ENCODE data around the gene LRP2.
A peak's percentile ranks its signal among the peaks of the same experiment; 100 is the strongest.

LRP2 gene

GRCh38 chr2:169205176-169205575 lies 157.2 kb downstream of the LRP2 start:
- no peak overlapping the region for H3K27ac ChIP-seq (ENCODE audit: low read depth, low read length)
- peaks cover 46% of the 10 kb centered on the region for H3K27me3 ChIP-seq (ENCODE audit: insufficient read depth, low read length)
- no peaks in the 10 kb centered on the region for H3K4me1 ChIP-seq (ENCODE audit: control insufficient read depth, insufficient read depth, low read length, unreplicated experiment)
- H3K4me3 ChIP-seq (ENCODE audit: low read depth, low read length) = no peak overlapping the region
- H3K36me3 ChIP-seq (ENCODE audit: insufficient read depth, low read length) = no peaks in the 10 kb centered on the region
- H2AFZ ChIP-seq (ENCODE audit: low read length, unreplicated experiment) = no peak overlapping the region
- H3K79me2 ChIP-seq (ENCODE audit: control insufficient read depth, insufficient read depth, low read length, unreplicated experiment) = no peaks in the 10 kb centered on the region

GRCh38 chr2:169203952-169204351 lies 158.4 kb downstream of the LRP2 start:
- Histone ChIP-seq H3K79me2 (ENCODE audit: control insufficient read depth, insufficient read depth, low read length, unreplicated experiment) (no peaks in the 10 kb centered on the region), H3K27me3 (ENCODE audit: insufficient read depth, low read length) (peaks cover 47% of the 10 kb centered on the region), H3K4me3 (ENCODE audit: low read depth, low read length) (no peak overlapping the region), H2AFZ (ENCODE audit: low read length, unreplicated experiment) (no peak overlapping the region), H3K36me3 (ENCODE audit: insufficient read depth, low read length) (no peaks in the 10 kb centered on the region), H3K27ac (ENCODE audit: low read depth, low read length) (no peak overlapping the region), H3K4me1 (ENCODE audit: control insufficient read depth, insufficient read depth, low read length, unreplicated experiment) (no peaks in the 10 kb centered on the region)

GRCh38 chr2:169200756-169201155 lies 161.6 kb downstream of the LRP2 start:
- no peak overlapping the region for H2AFZ ChIP-seq (ENCODE audit: low read length, unreplicated experiment)
- no peak overlapping the region for H3K27ac ChIP-seq (ENCODE audit: low read depth, low read length)
- no peaks in the 10 kb centered on the region for H3K79me2 ChIP-seq (ENCODE audit: control insufficient read depth, insufficient read depth, low read length, unreplicated experiment)
- no peak overlapping the region for H3K4me3 ChIP-seq (ENCODE audit: low read depth, low read length)
- no peaks in the 10 kb centered on the region for H3K4me1 ChIP-seq (ENCODE audit: control insufficient read depth, insufficient read depth, low read length, unreplicated experiment)
- H3K36me3 ChIP-seq (ENCODE audit: insufficient read depth, low read length) = no peaks in the 10 kb centered on the region
- H3K27me3 ChIP-seq (ENCODE audit: insufficient read depth, low read length) = peaks cover 39% of the 10 kb centered on the region

GRCh38 chr2:169193618-169194017 lies 168.7 kb downstream of the LRP2 start:
- Histone ChIP-seq H2AFZ (ENCODE audit: low read length, unreplicated experiment) (no peak overlapping the region), H3K36me3 (ENCODE audit: insufficient read depth, low read length) (no peaks in the 10 kb centered on the region), H3K4me3 (ENCODE audit: low read depth, low read length) (no peak overlapping the region), H3K27ac (ENCODE audit: low read depth, low read length) (no peak overlapping the region), H3K27me3 (ENCODE audit: insufficient read depth, low read length) (peaks cover 29% of the 10 kb centered on the region), H3K79me2 (ENCODE audit: control insufficient read depth, insufficient read depth, low read length, unreplicated experiment) (no peaks in the 10 kb centered on the region), H3K4me1 (ENCODE audit: control insufficient read depth, insufficient read depth, low read length, unreplicated experiment) (no peaks in the 10 kb centered on the region)

GRCh38 chr2:169190197-169190775 lies 172.0 kb downstream of the LRP2 start:
- Histone ChIP-seq H3K79me2 (ENCODE audit: control insufficient read depth, insufficient read depth, low read length, unreplicated experiment) (no peaks in the 10 kb centered on the region), H3K4me1 (ENCODE audit: control insufficient read depth, insufficient read depth, low read length, unreplicated experiment) (no peaks in the 10 kb centered on the region), H3K4me3 (ENCODE audit: low read depth, low read length) (no peak overlapping the region), H3K27ac (ENCODE audit: low read depth, low read length) (no peak overlapping the region), H3K27me3 (ENCODE audit: insufficient read depth, low read length) (peaks cover 29% of the 10 kb centered on the region), H2AFZ (ENCODE audit: low read length, unreplicated experiment) (no peak overlapping the region), H3K36me3 (ENCODE audit: insufficient read depth, low read length) (no peaks in the 10 kb centered on the region)

GRCh38 chr2:169189132-169189531 lies 173.2 kb downstream of the LRP2 start:
- Histone ChIP-seq H3K79me2 (ENCODE audit: control insufficient read depth, insufficient read depth, low read length, unreplicated experiment) (no peaks in the 10 kb centered on the region), H3K4me1 (ENCODE audit: control insufficient read depth, insufficient read depth, low read length, unreplicated experiment) (peaks cover 4% of the 10 kb centered on the region), H2AFZ (ENCODE audit: low read length, unreplicated experiment) (no peak overlapping the region), H3K36me3 (ENCODE audit: insufficient read depth, low read length) (no peaks in the 10 kb centered on the region), H3K4me3 (ENCODE audit: low read depth, low read length) (no peak overlapping the region), H3K27ac (ENCODE audit: low read depth, low read length) (no peak overlapping the region), H3K27me3 (ENCODE audit: insufficient read depth, low read length) (peaks cover 29% of the 10 kb centered on the region)

- peaks cover 5% of the 10 kb centered on the region; the same call in 1 of the 2 replicates for H3K27me3 ChIP-seq (ENCODE audit: insufficient read depth, low read length)
- no peaks in the 10 kb centered on the region for H3K36me3 ChIP-seq (ENCODE audit: insufficient read depth, low read length)
- no peak overlapping the region for H3K4me3 ChIP-seq (ENCODE audit: low read depth, low read length)
- no peak overlapping the region for H2AFZ ChIP-seq (ENCODE audit: low read length, unreplicated experiment)
- peaks cover 12% of the 10 kb centered on the region for H3K4me1 ChIP-seq (ENCODE audit: control insufficient read depth, insufficient read depth, low read length, unreplicated experiment)
- no peak overlapping the region for H3K27ac ChIP-seq (ENCODE audit: low read depth, low read length)
- H3K79me2 ChIP-seq (ENCODE audit: control insufficient read depth, insufficient read depth, low read length, unreplicated experiment) = no peaks in the 10 kb centered on the region
These were observed 176.6 kb downstream of the LRP2 start for GRCh38 chr2:169185711-169186110.

- H3K4me1 ChIP-seq (ENCODE audit: control insufficient read depth, insufficient read depth, low read length, unreplicated experiment) = peaks cover 12% of the 10 kb centered on the region
- no peak overlapping the region for H2AFZ ChIP-seq (ENCODE audit: low read length, unreplicated experiment)
- H3K4me3 ChIP-seq (ENCODE audit: low read depth, low read length) = no peak overlapping the region
- peaks cover 3% of the 10 kb centered on the region; the same call in 1 of the 2 replicates for H3K27me3 ChIP-seq (ENCODE audit: insufficient read depth, low read length)
- no peaks in the 10 kb centered on the region for H3K79me2 ChIP-seq (ENCODE audit: control insufficient read depth, insufficient read depth, low read length, unreplicated experiment)
- H3K27ac ChIP-seq (ENCODE audit: low read depth, low read length) = peak overlapping the region; percentile 46; the same call in 1 of the 2 replicates
- no peaks in the 10 kb centered on the region for H3K36me3 ChIP-seq (ENCODE audit: insufficient read depth, low read length)
These were observed 178.3 kb downstream of the LRP2 start for GRCh38 chr2:169184074-169184473.

GRCh38 chr2:169182573-169182972 lies 179.8 kb downstream of the LRP2 start:
- H3K4me3 ChIP-seq (ENCODE audit: low read depth, low read length) = no peak overlapping the region
- H3K4me1 ChIP-seq (ENCODE audit: control insufficient read depth, insufficient read depth, low read length, unreplicated experiment) = peaks cover 12% of the 10 kb centered on the region

GRCh38 chr2:169178804-169179390 lies 183.4 kb downstream of the LRP2 start:
- Histone ChIP-seq H2AFZ (ENCODE audit: low read length, unreplicated experiment) (no peak overlapping the region), H3K27ac (ENCODE audit: low read depth, low read length) (no peak overlapping the region), H3K36me3 (ENCODE audit: insufficient read depth, low read length) (no peaks in the 10 kb centered on the region), H3K27me3 (ENCODE audit: insufficient read depth, low read length) (peaks cover 24% of the 10 kb centered on the region; the same call in 1 of the 2 replicates), H3K4me3 (ENCODE audit: low read depth, low read length) (no peak overlapping the region), H3K4me1 (ENCODE audit: control insufficient read depth, insufficient read depth, low read length, unreplicated experiment) (peaks cover 6% of the 10 kb centered on the region), H3K79me2 (ENCODE audit: control insufficient read depth, insufficient read depth, low read length, unreplicated experiment) (no peaks in the 10 kb centered on the region)

More at GRCh38 chr2:169182573-169182972, 179.8 kb downstream of the LRP2 start:
- Histone ChIP-seq H3K36me3 (ENCODE audit: insufficient read depth, low read length) (no peaks in the 10 kb centered on the region), H3K27ac (ENCODE audit: low read depth, low read length) (no peak overlapping the region), H2AFZ (ENCODE audit: low read length, unreplicated experiment) (no peak overlapping the region), H3K79me2 (ENCODE audit: control insufficient read depth, insufficient read depth, low read length, unreplicated experiment) (no peaks in the 10 kb centered on the region), H3K27me3 (ENCODE audit: insufficient read depth, low read length) (0 out of 2 replicates have a peak, but pooled peaks cover 3% of the 10 kb centered on the region)

GRCh38 chr2:169178364-169178763 lies 184.0 kb downstream of the LRP2 start:
- Histone ChIP-seq H3K4me3 (ENCODE audit: low read depth, low read length) (no peak overlapping the region), H3K27me3 (ENCODE audit: insufficient read depth, low read length) (peaks cover 25% of the 10 kb centered on the region; the same call in 1 of the 2 replicates), H3K79me2 (ENCODE audit: control insufficient read depth, insufficient read depth, low read length, unreplicated experiment) (no peaks in the 10 kb centered on the region), H3K4me1 (ENCODE audit: control insufficient read depth, insufficient read depth, low read length, unreplicated experiment) (peaks cover under 1% of the 10 kb centered on the region), H3K36me3 (ENCODE audit: insufficient read depth, low read length) (no peaks in the 10 kb centered on the region), H2AFZ (ENCODE audit: low read length, unreplicated experiment) (no peak overlapping the region), H3K27ac (ENCODE audit: low read depth, low read length) (no peak overlapping the region)
